ENCODE measurements around the gene DAPK3.
"Not testable (repeated sequence)": the region's sequence is repeated elsewhere in the genome, so short reads cannot be mapped to it uniquely, and the experiment has no call there.

The DAPK3 gene

DNA sequence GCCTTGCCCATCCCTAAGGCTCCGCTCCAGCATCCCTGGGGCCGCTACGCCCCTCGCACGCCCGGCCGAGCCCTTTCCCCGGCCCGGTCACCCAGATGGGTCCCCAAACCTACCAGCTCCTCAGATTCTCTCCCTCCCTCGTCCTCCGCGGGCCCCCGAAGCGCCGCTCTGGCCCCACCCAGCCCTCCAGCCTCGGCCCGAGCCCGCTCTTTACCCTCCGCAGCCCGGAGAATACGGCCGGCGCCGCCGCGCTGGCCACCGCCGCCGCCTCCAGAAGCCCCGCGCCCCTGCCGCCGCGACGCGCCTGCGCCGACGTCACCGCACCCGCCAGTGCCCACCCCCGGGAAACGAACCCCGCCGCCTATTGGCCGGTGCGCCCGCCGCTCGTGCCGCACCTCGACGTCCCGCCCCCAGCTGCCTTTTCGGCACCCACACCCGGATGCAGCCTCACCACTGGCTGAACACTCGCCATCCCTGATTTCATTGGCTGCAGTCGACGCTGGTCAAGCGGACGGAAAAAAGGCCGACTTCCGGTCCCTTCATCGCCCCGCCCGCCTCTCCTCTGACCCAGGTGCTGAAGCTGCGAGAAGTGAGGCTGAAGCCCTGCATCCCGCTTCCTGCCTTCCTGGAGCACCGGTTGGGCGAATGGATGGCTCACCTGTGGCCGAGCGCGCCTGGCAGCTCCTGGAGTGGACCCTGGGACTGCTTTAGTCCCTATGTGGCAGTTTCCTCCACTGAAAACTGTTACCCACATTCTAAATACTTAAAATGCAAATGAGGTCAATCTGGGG, at the start of gene DAPK3:
Gene DAPK3, minus strand, starts transcription at position 292 of the 791 bp plus-strand sequence. CDS start 1,364 bp downstream, outside the sequence.
- peak; percentile 73 for FAIRE-seq

DNA sequence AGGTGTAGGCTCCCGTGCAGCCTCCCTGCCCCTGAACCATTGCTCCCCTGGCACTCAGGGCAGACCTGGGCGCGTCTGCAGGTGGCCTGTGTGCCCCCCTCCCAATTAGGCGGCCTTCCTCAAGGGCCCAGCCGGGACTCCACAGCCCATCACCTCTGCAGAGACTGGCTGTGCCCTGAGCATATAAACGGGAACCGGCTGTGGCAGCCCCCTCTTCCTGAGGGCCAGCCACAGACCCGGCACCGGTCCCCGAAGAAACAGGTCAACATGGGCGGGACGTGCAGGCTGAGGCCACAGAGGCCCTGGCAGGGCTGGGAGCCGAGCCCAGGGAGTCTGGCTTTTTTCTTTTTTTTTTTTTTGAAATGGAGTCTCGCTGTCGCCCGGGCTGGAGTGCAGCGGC, 48.7 kb upstream of the DAPK3 start:
- FAIRE-seq = no peak

DNA sequence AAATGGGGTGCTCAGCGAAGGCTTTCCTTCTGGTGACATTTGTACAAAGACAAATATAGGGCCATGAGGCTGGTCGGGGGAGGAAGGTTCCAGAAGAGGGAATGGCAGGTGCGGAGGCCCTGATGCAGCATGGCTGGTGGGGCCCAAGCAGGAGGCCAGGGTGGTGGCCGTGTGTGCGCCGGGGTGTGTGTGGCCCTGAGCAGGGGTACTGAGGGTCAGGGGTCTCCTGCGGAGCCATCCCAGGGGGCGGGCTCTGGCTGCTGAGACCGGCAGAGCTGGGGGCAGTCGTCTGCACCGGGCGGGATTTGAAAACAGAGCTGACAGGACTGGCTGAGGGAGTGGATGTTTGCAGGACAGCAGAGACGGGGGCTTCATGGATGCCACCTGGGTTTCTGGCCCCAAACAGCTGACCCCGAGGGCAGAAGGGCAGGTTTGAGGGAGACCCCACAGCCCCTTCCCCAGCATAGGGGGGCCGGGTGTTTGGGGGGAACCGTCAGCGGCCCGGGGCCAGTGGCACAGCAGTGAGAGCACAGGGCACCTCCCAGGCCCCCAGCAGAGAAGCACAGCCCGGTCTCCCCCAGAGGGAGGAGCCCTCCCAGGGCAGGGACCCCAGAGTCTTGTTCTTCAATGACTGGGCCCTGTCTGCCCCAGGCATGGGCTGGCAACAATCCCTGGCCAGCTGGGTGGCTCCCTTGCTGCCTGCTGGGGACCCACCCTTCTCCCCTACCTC, 48.0 kb upstream of the DAPK3 start:
- FAIRE-seq = no peak

- no peak for FAIRE-seq
These were observed 47.3 kb upstream of the DAPK3 start for GRCh38 chr19:4018140-4018613.

DNA sequence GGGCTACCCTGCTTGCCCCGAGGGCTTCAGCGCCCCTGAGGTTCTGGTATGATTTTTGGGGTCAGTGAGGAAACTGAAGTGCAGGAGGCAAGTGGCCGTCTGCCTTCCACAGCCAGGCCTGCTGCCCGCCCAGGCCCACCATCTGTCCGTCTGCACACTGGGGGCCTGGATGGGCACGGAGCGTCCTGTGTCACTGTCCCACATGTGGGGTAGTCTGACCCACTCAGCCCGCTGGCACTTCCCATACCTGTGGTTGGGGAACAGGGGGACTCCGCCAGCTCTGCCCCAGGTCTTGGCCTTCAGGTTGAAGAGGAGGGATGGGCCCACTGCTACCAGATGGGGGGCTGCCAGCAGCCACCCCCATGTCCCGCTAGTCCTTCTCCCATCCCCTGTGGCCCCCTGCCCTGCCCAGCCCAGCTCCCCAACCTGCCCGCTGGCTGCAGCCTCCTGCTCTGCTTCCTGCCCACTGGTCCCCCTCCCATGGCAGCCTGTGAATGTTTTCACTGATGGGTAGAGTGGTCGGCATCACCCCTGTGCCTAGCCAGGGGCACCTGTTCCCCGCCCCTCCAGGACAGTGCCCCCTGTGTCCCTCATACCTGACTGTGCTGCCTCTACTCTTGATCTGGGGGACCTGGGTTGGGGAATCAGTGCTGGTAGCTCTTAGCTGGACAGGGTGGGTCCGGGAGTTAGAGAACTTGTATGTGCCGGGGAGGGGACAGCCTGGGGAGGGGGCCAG, 46.2 kb upstream of the DAPK3 start:
- FAIRE-seq = no peak

GRCh38 chr19:4016486-4016885, 45.6 kb upstream of the DAPK3 start:
- no peak for FAIRE-seq

DNA sequence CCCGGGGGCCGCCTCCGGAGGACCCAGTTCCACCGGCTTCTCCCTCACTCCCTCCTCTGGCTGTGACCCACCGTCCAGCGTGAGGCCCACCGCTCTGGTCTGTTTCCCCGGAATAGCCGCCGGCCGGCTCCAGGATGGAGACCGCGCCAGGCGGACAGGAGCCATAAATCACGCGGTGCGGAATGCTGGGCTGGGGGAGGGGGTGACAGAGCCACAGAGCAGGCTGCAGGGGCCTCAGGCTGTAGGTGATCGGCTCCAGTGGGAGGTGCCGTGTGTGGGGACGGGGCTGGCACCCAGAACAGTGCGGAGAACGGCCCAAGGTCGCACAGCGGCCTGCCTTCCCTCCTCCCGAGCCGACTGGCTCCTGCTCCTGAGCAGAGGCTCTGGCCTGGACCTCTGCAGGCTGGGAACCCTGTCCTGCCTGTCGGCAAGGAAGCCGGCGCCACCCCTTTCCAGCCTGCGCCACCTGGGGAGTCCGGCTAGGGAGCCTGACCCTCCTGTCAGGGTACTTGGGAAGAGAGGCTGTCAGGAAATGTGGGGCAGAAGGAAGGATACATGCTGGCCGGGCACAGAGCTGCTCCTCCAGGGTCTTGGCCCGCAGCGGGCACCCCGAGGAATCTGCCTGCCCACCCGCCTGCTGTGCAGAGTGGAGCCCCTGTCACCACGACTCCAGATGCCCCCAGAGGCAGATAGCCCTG, 45.0 kb upstream of the DAPK3 start:
- FAIRE-seq = no peak

DNA sequence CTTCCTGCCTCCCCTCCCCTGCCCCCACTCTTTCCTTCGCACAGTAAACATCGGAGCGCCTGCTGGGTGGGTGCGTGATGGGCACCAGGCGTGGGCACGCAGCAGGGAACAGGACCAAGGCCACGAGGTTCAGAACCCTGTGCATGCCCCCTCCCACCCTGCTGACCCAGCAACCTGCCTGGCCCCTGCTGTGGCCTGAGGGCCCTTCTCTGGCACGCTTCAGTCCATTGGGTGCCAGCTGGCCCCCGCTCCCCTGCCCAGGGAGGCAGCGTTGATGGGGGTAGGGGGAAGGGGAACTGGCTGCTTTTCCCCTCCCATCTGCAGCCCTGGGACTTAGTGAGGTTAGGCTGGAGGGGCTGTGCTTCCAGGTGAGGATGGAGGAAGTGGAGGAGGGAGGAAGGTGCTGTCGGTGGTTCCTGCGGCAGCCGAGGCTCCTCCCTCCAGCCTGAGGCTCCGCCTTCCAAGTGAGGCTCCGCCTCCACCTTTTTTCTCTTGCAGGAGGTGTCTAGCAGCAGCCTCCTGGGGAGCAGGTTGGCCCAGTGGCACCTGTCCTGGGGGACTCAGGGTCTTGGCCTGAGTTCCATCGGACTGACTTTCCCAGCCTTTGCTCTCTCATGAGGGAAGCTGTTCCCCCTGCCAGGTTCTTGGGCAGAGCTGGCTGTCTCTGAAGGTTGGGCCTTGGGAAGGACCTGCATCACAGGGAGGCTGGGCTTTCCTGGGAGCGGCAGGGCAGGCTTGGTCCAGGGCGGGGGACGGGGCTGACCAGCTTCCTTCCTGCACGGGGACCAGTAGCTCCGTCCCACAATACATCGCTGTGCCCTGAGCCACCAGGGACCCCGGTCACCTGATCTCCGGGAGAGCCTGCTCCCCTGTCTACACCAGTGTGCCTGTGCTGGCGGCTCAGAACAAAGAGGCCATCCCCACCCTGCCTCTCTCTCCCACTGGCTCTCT, 43.9 kb upstream of the DAPK3 start:
- FAIRE-seq = no peak

DNA sequence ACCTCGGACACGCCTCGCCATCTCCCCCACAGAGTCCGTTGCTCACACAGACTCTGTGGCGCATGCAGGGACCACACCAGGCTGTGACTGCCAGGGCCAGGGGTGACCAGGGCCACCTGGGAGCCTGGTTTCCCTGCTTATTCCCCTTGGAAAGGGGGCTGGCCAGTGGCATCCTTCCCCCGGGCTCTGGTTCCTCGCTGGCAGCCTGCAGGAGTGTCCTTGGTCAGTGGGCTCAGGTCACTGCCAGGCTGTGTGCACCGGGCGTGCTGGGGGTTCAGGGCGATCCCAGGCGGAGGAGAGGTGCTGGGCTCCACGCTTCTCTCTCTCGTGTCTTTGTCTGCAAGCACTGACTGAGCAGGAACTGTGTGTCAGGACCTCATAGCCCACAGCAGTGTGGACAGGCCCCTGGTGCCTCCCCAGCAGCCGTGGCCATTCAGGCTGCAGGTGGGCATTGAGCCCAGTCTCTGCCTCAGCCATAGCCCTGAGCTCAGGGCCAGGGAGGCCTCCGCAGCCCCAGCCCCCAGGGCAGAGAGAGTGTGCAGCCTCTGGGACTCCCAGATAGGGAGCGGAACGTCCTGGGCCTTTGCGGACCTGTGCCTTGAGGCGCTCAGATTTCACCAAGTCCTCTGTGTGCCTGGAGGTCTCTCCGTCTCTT, 43.1 kb upstream of the DAPK3 start:
- FAIRE-seq = no peak

GRCh38 chr19:4012975-4013634, 42.2 kb upstream of the DAPK3 start:
- no peak for FAIRE-seq

GRCh38 chr19:4012092-4012974, 41.4 kb upstream of the DAPK3 start:
- no peak for FAIRE-seq

DNA sequence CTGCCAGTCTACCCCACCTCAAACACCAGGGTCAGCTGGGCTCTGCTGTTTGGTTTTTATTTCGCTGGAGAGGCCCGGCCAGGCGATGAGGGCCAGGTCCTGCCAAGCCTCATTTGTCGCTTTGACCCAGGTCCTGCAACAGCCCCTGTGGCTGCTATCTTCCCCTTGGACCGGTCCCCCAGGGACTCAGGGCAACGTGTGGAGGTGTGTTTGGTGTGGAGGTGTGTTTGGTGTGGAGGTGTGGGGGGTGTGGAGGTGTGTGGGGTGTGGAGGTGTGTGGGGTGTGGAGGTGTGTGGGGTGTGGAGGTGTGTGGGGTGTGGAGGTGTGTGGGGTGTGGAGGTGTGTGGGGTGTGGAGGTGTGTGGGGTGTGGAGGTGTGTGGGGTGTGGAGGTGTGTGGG, 40.5 kb upstream of the DAPK3 start:
- not testable (repeated sequence) for FAIRE-seq

GRCh38 chr19:4010808-4011110, 39.9 kb upstream of the DAPK3 start:
- FAIRE-seq = no peak

DNA sequence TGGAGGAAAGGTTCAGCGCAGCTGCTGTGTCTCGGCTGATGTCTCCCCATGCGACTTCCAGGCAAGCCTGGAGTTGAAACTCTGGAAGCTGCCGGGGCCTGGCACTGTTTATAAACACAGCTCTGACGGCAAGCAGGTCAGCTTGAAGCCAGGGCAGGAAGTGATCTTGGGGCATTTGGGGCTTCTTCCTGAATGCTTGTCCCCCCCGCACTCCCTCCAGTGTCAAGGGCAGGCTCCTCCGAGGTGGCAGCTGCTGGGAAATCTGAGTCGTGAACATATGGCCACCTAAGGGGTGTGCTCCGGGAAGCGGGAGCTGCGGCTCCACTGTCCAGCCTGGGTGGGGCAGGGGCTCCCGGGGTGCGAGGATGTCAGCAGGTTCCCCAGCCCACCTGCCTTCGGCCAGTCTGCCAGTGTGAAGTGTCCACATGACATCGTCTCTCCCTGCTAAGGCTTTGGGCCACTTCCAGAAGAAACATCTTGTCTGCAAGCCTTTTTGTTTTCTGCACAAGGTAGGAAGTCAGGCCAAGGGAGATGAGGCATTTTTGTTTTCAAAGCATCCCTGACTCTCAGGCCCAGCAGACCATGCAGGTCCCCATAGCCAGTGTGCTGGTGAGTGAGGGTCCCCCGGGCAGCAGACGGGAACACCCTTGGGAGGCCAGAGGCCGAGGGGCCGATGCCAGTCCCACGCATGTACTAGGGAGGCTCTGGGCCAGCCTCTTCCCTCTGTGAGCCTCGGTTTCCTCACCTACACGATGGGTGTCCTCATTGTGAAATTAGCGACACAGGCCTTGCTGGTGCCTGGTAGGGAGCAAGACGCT, 39.3 kb upstream of the DAPK3 start:
- no peak for FAIRE-seq

- no peak for FAIRE-seq
These were observed 37.1 kb upstream of the DAPK3 start for GRCh38 chr19:4007836-4008539.

DNA sequence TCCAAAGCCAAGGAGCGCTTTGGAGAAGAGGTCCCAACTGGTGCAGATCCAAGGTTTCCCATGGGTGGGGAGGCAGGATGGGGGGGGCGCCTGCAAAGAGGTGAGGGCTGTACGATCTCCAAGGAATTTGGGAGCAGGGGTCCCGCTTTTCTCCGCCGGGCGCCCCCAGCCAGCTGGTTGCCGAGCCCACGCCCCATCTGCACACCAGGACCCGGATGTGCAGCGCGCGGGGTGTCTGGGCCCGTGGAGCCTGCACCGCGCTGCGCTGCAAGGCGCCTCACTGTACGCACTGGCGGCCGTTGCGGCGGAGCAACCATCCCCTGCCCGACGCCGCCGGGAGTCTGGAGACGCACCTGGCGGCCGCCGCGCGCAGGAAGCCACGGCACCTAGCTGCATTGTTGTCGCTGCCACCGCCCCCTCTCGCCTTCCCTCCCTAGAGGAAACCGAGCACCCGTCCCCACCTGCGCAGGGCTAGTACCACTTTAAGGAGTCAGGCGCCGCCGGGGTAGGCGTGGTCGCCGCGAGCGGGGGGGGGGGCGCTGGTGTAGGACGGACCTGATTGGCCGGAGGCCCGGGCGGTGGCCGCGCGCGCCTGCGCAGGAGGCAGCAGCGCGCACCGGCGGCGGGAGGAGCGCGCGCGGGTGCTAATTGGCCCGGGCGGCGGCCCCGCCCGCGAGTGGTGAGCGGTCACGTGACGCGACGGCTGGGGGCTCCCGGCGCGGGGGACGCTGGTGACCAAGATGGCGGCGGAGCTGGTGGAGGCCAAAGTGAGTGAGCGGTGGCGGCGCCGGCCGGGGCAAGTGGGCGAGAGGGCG, 36.3 kb upstream of the DAPK3 start, which contains the start of gene PIAS4:
Gene PIAS4, plus strand, starts transcription at position 716 of the 815 bp plus-strand sequence. Its CDS starts 25 bp downstream, at position 741.
- no peak for FAIRE-seq

GRCh38 chr19:4005436-4005835, 34.5 kb upstream of the DAPK3 start:
- not testable (repeated sequence) for FAIRE-seq
